Cardiac fibroblast (primary cell): ENCODE measurements around the gene FAM83C.

Source experiments
- DNase-seq, 2 donors: peaks; one replicate each; pipeline versions ENCODE4 v3.0.0 to v3.0.0-alpha.2; 2010; ENCODE audit warnings: low read depth in 2 of 2
- H3K4me3 ChIP-seq, 2 donors: replicated peaks in 1 of 2; 1 replicate in 1 of 2; 2 replicates in 1 of 2; pipeline ENCODE4 v1.5.1; 2011; ENCODE audit warnings: low read depth in 2 of 2, low read length in 2 of 2, mild to moderate bottlenecking in 2 of 2, moderate library complexity in 1 of 2
- TF ChIP-seq, protein P1 (sequence below): IDR thresholded peaks from one replicate; pipeline ENCODE4 v1.5.1; 2011; ENCODE audit warnings: low read depth, mild to moderate bottlenecking, low read length, inconsistent platforms

FAM83C gene

GRCh38 chr20:35277127-35277526 is 15.1 kb downstream of the FAM83C start:
- peak overlapping the region; percentile 82 to 83 for H3K4me3 ChIP-seq
- TF ChIP-seq, protein P1, sequence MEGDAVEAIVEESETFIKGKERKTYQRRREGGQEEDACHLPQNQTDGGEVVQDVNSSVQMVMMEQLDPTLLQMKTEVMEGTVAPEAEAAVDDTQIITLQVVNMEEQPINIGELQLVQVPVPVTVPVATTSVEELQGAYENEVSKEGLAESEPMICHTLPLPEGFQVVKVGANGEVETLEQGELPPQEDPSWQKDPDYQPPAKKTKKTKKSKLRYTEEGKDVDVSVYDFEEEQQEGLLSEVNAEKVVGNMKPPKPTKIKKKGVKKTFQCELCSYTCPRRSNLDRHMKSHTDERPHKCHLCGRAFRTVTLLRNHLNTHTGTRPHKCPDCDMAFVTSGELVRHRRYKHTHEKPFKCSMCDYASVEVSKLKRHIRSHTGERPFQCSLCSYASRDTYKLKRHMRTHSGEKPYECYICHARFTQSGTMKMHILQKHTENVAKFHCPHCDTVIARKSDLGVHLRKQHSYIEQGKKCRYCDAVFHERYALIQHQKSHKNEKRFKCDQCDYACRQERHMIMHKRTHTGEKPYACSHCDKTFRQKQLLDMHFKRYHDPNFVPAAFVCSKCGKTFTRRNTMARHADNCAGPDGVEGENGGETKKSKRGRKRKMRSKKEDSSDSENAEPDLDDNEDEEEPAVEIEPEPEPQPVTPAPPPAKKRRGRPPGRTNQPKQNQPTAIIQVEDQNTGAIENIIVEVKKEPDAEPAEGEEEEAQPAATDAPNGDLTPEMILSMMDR = no peak
- DNase-seq = no peak

DNA sequence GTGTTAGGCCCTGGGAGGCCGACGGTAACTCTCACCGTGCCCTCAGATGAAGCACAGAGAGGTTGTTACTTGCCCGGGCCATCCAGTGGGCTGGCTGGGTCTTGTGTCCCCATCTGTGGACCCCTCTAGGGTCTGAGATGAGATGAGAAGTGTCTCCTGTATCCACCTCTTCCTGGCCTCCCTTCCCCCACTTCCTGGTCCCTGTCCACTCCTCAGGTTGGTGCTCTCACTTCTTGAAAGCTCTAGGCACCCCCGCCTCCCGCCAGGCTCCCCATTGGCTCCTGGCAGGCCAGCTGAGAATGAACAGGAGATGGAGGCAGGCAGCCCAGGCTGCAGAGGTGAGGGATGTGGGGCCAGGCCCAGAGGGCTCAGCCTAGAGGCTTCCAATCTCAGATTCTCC is 15.8 kb downstream of the FAM83C start:
- peak overlapping the region; percentile 82 to 83 for H3K4me3 ChIP-seq
- TF ChIP-seq, protein P1 = no peak
- no peak for DNase-seq

GRCh38 chr20:35275741-35276251 is 16.4 kb downstream of the FAM83C start:
- DNase-seq = no peak
- TF ChIP-seq, protein P1 = no peak

DNA sequence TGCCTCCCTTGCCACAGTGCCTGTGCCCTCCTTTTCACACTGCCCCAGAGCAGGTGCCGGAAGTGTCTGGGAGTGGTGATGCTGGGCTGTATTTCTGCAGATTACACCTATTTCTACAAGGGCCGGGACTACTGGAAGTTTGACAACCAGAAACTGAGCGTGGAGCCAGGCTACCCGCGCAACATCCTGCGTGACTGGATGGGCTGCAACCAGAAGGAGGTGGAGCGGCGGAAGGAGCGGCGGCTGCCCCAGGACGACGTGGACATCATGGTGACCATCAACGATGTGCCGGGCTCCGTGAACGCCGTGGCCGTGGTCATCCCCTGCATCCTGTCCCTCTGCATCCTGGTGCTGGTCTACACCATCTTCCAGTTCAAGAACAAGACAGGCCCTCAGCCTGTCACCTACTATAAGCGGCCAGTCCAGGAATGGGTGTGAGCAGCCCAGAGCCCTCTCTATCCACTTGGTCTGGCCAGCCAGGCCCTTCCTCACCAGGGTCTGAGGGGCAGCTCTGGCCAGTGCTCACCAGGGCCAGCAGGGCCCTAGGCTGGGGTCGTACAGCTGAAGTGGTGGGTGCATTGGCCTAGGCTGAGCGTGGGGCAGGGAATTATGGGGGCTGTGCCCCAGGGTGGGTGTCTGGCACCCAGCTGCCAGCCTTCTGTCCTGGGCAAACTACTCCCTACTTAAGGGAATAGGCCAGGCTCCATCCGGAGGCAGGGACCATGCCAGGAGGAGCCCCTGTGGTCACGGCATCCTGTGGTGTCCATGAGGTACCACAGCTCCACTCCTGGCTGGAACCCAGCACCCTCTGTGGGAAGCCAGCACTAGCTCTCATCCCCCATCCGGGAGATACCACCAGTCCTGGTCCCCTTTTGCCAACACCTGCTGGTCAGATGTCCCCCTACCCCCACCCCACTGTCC is 17.8 kb downstream of the FAM83C start:
- H3K4me3 ChIP-seq = no peak overlapping the region
- TF ChIP-seq, protein P1 = no peak
- no peak for DNase-seq

More at GRCh38 chr20:35275741-35276251, 16.4 kb downstream of the FAM83C start:
- H3K4me3 ChIP-seq = no peak overlapping the region

DNA sequence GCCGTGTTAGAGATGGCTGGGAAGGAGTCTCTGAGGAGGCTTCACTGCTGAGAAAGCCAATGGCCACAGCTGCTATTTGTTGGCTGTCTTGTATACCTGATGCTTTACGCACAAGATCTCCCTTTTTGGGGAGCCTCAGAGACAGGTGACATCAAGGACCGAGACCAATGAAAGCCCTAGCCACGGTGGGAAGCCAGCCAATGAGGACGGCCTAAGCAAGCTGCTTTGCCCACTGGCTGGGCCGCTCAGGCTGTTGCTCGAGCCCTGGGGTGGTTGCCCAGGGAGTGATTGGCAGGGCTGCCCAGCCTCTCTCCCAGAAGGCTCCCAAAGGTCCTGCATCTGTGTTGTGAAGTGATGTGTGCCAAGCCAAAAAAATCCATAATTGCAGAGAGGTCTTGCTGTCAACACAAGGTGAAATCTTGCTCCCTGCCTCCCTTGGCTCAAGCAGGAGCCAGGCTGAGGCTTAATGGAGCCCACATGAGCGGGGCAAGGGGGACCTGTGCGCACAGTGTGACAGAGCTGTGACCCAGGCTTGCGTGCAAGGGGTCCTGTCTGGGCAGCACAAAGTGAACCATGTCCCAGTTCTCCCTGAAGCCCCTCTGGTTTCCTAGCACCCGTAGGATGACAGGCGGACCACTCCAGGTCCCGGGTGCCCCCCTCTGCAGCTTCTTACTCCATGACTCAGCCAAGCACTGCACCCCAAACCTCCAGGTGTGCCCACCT is 18.6 kb downstream of the FAM83C start:
- TF ChIP-seq, protein P1 = no peak
- H3K4me3 ChIP-seq = no peak overlapping the region
- peak in 1 of 2 donors; percentile 15 for DNase-seq

GRCh38 chr20:35271904-35272303 is 20.3 kb downstream of the FAM83C start:
- H3K4me3 ChIP-seq = no peak overlapping the region
- peak; percentile 41 to 89 for DNase-seq
- TF ChIP-seq, protein P1 = no peak
